ENCODE results near the gene ZBTB2. TPM values are rescaled to one million over a fixed set of nuclear protein-coding genes. Genes with fewer than 3 reads are reported as not detected.

The ZBTB2 gene
- total RNA-seq, 1 experiment from 2014 or later: 31.4 TPM

DNA sequence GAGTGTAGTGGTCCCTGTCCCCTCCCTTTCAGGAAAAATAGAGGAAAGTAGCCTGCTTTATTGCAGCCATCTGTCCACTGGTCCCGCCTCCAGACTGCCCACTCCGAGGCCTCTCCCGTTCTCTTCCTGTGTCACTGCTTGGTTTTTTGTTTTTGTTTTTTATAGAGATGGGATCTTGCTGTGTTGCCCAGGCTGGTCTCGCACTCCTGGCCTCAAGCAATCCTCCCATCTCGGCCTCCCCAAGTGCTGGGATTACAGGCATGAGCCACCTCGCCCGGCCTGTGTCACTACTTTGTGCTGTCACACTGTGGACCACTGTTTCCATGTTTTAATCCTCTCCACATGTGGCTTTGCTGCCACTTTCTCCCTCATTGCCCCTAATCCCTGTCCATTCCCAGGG is 71.2 kb downstream of the ZBTB2 start:
- H3K36me3 Mint-ChIP-seq (ENCODE audit: insufficient read depth in 1 of 3, low read depth in 3 of 3): peaks cover 10 to 24% (median 12%) of the 10 kb centered on the region in 3 experiments; a peak in 5 of 7 replicates
- Histone ChIP-seq H4K8ac (replicated peaks; ENCODE audit: insufficient read length, low read depth, low read length) (no peak overlapping the region), H3K9ac (ENCODE audit: extremely low read depth, insufficient read length, low read length) (no peak overlapping the region), H2BK5ac (ENCODE audit: insufficient read length, low read length) (no peak overlapping the region), H3K56ac (ENCODE audit: insufficient read length, low read depth, low read length) (no peak overlapping the region), H2BK20ac (ENCODE audit: low read depth, low read length, poor library complexity, severe bottlenecking) (no peak overlapping the region), H2AK5ac (ENCODE audit: insufficient read length, low read length) (no peak overlapping the region), H3K4ac (ENCODE audit: low read depth, low read length) (no peak overlapping the region), H3K23me2 (ENCODE audit: insufficient read length, low read depth, low read length, poor library complexity, severe bottlenecking) (no peaks in the 10 kb centered on the region), H3T11ph (ENCODE audit: low read length) (no peak overlapping the region), H4K91ac (ENCODE audit: insufficient read length, low read depth, low read length) (no peak overlapping the region), H2AFZ (ENCODE audit: low read length) (no peak overlapping the region), H3K9me3 (ENCODE audit: control insufficient read depth, low read depth, low read length) (no peaks in the 10 kb centered on the region), H3K79me1 (ENCODE audit: insufficient read depth, low read depth, low read length, poor library complexity, severe bottlenecking) (no peaks in the 10 kb centered on the region), H4K20me1 (ENCODE audit: control insufficient read depth, insufficient read depth, insufficient read length) (no peaks in the 10 kb centered on the region), H3K27me3 (ENCODE audit: insufficient read depth, low read length) (no peaks in the 10 kb centered on the region), H3K23ac (ENCODE audit: insufficient read length, low read depth, low read length) (no peak overlapping the region), H3K14ac (ENCODE audit: insufficient read depth, low read length) (no peak overlapping the region), H3K4me1 (ENCODE audit: insufficient read depth, low read length) (no peaks in the 10 kb centered on the region), H3K4me2 (ENCODE audit: insufficient read depth, insufficient read length, low read length) (no peak overlapping the region), H3K79me2 (ENCODE audit: insufficient read depth, low read length) (no peaks in the 10 kb centered on the region), H3K27ac (ENCODE audit: insufficient read length, low read depth, low read length) (no peak overlapping the region), H4K5ac (ENCODE audit: insufficient read length, low read depth, low read length) (no peak overlapping the region), H2BK12ac (ENCODE audit: insufficient read length, low read depth, low read length) (no peak overlapping the region), H2BK15ac (ENCODE audit: low read depth, low read length) (no peak overlapping the region), H3K18ac (ENCODE audit: insufficient read length, low read depth, low read length) (no peak overlapping the region), H2BK120ac (ENCODE audit: low read depth, low read length, poor library complexity, severe bottlenecking) (no peak overlapping the region)
- H3K4me1 Mint-ChIP-seq: peaks cover 13 to 14% of the 10 kb centered on the region in 2 experiments
- H3K9me3 Mint-ChIP-seq: no peaks in the 10 kb centered on the region; a peak in 1 of 5 replicates
- DNase-seq: no peak
- H3K27me3 Mint-ChIP-seq (ENCODE audit: low read depth): peaks cover 8% of the 10 kb centered on the region
- no peak for TF ChIP-seq CTCF (conservative IDR thresholded peaks at IDR 0.05)
- no peak overlapping the region for H3K4me3 Mint-ChIP-seq
- WGBS (ENCODE audit: extremely low coverage, insufficient read length, low lambda C conversion rate): no CpG with 5 or more reads among the region's 7 CpGs
- H3K27ac Mint-ChIP-seq: peak overlapping the region in 1 of 3 experiments; percentile 6; a peak in 1 of 7 replicates
